ENCODE results near the gene COMMD1. TPM values are rescaled to one million over a fixed set of nuclear protein-coding genes. Genes with fewer than 3 reads are reported as not detected.
"Not testable (repeated sequence)": the region's sequence is repeated elsewhere in the genome, so short reads cannot be mapped to it uniquely, and the experiment has no call there.

COMMD1 gene
- total RNA-seq, 1 donor from 2014 or later: 33.0 TPM

DNA sequence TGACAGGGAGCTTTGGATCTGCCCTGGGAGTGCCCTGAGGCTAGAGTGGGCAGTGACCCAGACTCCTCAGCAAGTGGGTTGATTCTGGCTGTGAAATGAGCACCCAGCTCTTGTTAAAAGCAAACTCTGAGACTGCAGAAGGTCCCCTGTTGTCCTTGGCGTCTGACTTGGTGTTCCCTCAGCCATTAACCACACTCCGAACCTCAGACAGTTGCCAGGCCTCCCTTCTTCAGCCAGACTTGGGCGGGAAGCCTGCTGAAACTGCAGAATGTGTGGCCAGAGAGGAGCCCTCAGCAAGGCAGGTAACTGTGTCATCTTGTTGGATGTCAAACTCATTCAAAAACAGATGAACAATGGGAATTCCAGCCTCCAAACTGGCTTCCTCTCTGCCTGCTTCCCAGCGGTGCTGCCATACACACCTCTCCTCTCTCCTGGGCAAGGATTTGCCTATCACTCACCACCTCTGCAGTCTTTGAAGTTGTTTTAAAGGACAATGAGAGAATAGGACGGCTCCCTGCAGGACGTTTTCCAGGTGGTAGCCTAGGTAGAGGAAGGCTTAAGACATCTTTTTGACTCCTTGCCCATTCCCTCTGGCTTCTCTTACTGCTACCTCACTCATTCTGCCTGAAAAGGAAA, 251.5 kb downstream of the COMMD1 start:
- H3K4me3 Mint-ChIP-seq (ENCODE audit: low read depth): no peak overlapping the region
- H3K27ac Mint-ChIP-seq: no peak overlapping the region
- no peaks in the 10 kb centered on the region for H3K36me3 Mint-ChIP-seq (ENCODE audit: insufficient read depth)
- H3K27me3 Mint-ChIP-seq: no peaks in the 10 kb centered on the region
- TF ChIP-seq, protein P1, sequence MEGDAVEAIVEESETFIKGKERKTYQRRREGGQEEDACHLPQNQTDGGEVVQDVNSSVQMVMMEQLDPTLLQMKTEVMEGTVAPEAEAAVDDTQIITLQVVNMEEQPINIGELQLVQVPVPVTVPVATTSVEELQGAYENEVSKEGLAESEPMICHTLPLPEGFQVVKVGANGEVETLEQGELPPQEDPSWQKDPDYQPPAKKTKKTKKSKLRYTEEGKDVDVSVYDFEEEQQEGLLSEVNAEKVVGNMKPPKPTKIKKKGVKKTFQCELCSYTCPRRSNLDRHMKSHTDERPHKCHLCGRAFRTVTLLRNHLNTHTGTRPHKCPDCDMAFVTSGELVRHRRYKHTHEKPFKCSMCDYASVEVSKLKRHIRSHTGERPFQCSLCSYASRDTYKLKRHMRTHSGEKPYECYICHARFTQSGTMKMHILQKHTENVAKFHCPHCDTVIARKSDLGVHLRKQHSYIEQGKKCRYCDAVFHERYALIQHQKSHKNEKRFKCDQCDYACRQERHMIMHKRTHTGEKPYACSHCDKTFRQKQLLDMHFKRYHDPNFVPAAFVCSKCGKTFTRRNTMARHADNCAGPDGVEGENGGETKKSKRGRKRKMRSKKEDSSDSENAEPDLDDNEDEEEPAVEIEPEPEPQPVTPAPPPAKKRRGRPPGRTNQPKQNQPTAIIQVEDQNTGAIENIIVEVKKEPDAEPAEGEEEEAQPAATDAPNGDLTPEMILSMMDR (IDR thresholded peaks at IDR 0.05; ENCODE audit: unreplicated experiment): no peak
- peaks cover 5% of the 10 kb centered on the region for H3K9me3 Mint-ChIP-seq (ENCODE audit: low read depth)
- H3K4me1 Mint-ChIP-seq (ENCODE audit: low read depth): no peaks in the 10 kb centered on the region
- no peak for DNase-seq (ENCODE audit: low spot score, unreplicated experiment)

DNA sequence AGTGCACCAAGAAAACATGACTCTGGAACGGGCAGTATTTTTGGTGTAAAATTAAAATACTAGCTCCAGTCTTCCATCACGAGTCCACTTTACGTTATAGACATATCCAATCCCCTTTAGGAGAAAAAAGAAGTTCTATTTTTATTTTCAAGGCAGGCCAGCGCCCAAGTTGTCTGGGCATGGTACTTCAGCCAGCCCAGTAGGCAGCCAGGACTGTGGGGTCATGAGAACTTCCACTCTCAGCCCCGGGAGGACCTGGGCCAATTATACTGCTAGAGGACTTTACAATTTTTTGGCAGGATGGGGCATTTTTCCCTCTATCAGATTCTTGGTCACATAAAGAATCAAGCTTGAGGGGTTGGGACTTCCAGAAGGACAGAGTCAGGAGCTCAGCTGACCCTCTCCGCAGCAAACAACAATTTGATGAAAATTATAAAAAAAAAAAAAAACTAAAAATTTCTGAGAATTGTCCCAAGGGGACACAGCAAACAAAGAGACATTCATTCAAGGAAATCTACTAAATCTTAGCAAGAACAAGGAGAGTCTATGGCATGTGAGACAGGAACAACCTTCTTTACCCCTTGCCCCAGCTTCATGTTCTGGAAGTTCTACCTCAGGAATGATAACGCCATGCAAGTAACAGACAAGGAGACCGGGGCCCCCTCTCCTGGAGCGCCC, 253.1 kb downstream of the COMMD1 start:
- no peak for DNase-seq (ENCODE audit: low spot score, unreplicated experiment)
- Mint-ChIP-seq H3K27me3 (no peaks in the 10 kb centered on the region), H3K27ac (no peak overlapping the region), H3K4me1 (ENCODE audit: low read depth) (no peaks in the 10 kb centered on the region), H3K4me3 (ENCODE audit: low read depth) (no peak overlapping the region), H3K9me3 (ENCODE audit: low read depth) (peaks cover 5% of the 10 kb centered on the region), H3K36me3 (ENCODE audit: insufficient read depth) (no peaks in the 10 kb centered on the region)
- TF ChIP-seq, protein P1 (IDR thresholded peaks at IDR 0.05; ENCODE audit: unreplicated experiment): no peak

DNA sequence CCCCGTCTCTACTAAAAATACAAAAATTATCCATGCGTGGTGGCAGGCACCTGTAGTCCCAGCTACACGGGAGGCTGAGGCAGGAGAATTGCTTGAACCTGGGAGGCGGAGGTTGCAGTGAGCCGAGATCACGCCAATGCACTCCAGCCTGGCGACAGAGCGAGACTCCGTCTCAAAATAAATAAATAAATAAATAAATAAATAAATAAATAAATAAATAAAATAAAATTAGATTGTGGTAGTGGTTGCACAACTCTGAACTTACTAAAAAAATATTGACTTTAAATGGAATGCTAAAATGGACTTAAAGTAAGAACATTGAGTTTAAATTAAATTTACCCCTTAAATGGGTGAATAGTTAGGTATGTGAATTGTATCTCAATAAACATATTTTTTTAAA, 255.2 kb downstream of the COMMD1 start:
- not testable (repeated sequence) for H3K4me1 Mint-ChIP-seq (ENCODE audit: low read depth); H3K4me3 Mint-ChIP-seq (ENCODE audit: low read depth); DNase-seq (ENCODE audit: low spot score, unreplicated experiment)

DNA sequence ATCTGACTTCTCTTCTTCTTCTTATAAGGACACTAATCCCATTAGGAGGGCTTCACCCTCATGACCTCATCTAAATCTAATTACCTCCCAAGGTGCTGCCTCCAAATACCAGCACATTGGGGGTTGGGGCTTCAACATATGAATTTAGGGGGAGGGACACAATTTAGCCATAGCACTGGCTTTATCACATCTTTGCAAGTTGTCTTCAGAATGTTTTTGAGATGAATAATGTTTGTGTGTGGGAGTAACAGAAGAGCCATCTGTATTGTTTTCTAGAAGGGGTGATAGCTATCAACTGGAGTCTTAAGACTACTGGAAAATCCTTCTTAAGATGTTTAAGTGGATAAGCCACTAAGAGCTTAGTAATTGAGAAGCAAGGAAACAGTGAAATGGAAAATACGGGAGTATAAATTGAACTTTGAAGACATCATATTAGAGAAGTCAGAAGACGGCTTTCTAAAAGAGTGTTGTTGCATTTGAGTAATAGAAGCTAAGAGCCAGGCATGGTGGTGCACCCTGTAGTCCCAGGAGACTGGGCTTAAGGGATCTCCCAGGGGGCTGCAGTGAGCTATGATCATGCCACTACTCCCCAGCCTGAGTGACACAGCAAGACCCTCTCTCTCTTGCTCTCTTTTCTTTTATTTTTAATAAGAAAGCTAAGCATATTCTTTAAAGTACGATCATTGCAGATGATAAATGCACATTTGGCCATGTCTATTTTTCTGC, 257.8 kb downstream of the COMMD1 start:
- Mint-ChIP-seq H3K36me3 (ENCODE audit: insufficient read depth) (no peaks in the 10 kb centered on the region), H3K27me3 (no peaks in the 10 kb centered on the region), H3K9me3 (ENCODE audit: low read depth) (no peaks in the 10 kb centered on the region), H3K27ac (no peak overlapping the region), H3K4me1 (ENCODE audit: low read depth) (no peaks in the 10 kb centered on the region), H3K4me3 (ENCODE audit: low read depth) (no peak overlapping the region)
- TF ChIP-seq, protein P1 (IDR thresholded peaks at IDR 0.05; ENCODE audit: unreplicated experiment): no peak
- DNase-seq (ENCODE audit: low spot score, unreplicated experiment): no peak

More for the DNA sequence above, 255.2 kb downstream of the COMMD1 start:
- H3K27me3 Mint-ChIP-seq; H3K27ac Mint-ChIP-seq; H3K36me3 Mint-ChIP-seq (ENCODE audit: insufficient read depth); H3K9me3 Mint-ChIP-seq (ENCODE audit: low read depth): not testable (repeated sequence)

DNA sequence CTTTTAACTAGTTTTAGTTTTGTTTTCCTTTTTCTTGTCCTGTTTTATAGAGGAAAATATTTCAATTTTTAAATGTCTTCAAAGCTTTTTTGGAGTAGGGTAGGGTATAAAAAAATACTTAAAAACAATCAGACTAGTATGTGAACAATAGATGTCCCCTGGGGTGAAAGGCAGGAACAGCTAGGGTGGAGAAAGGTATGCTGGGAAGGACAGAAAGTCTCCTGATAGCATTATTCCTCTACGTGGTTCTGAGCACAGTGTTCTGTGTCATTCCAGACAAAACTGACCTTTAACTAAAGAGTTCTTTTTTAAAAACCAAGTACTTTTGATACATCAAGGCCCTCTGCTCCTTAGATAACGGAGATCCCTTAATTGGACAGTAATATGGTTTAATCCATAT, 258.4 kb downstream of the COMMD1 start:
- TF ChIP-seq, protein P1 (IDR thresholded peaks at IDR 0.05; ENCODE audit: unreplicated experiment): no peak
- Mint-ChIP-seq H3K4me1 (ENCODE audit: low read depth) (no peaks in the 10 kb centered on the region), H3K27ac (peak overlapping the region; percentile 16), H3K36me3 (ENCODE audit: insufficient read depth) (no peaks in the 10 kb centered on the region), H3K4me3 (ENCODE audit: low read depth) (no peak overlapping the region), H3K9me3 (ENCODE audit: low read depth) (no peaks in the 10 kb centered on the region), H3K27me3 (no peaks in the 10 kb centered on the region)
- no peak for DNase-seq (ENCODE audit: low spot score, unreplicated experiment)
